ENCODE data around the gene MEDAG.

MEDAG gene

DNA sequence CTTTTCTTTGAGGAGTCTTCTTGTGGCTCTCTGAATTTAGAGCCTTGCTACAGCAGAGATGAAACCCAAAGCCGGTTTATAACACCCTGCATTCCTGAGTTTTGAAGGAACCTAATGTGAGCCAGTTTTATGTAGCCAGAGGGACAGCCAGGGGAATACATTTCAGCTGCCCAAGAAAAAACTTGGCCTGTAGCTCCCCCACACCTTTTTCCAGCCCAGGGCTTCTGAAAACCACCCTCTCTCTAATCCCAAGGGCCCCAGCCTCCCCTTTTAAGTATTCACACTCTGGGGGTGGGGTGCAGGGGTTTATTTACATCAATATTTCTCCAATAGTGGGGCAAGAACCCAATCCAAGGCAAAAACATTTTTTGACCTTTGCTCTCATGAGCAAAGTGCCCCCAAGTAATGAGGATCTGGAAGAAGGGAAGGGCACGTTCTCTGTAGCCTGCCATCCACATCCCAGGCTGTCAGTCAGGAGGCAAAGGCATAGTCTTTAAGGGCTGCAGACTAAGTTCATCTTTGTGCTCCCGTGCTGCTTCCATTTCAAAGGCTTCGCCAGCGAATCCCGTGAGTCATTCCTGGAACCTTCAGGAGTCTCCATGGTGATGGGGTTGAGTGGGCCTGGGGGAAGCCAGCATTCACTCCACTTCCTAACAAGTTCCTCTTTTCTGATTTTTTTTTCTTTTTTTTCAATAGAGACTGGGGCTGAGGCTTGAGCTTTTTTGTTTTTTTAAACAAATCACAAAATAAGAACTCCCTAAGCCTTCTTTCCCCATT is 33.2 kb upstream of the MEDAG start:
- no peak overlapping the region for H3K4me3 ChIP-seq (ENCODE audit: low read depth, low read length)
- TF ChIP-seq, protein P1, sequence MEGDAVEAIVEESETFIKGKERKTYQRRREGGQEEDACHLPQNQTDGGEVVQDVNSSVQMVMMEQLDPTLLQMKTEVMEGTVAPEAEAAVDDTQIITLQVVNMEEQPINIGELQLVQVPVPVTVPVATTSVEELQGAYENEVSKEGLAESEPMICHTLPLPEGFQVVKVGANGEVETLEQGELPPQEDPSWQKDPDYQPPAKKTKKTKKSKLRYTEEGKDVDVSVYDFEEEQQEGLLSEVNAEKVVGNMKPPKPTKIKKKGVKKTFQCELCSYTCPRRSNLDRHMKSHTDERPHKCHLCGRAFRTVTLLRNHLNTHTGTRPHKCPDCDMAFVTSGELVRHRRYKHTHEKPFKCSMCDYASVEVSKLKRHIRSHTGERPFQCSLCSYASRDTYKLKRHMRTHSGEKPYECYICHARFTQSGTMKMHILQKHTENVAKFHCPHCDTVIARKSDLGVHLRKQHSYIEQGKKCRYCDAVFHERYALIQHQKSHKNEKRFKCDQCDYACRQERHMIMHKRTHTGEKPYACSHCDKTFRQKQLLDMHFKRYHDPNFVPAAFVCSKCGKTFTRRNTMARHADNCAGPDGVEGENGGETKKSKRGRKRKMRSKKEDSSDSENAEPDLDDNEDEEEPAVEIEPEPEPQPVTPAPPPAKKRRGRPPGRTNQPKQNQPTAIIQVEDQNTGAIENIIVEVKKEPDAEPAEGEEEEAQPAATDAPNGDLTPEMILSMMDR (IDR thresholded peaks at IDR 0.05; ENCODE audit: low read depth, low read length, missing control alignments): no peak
- DNase-seq (ENCODE audit: low read depth): no peak

DNA sequence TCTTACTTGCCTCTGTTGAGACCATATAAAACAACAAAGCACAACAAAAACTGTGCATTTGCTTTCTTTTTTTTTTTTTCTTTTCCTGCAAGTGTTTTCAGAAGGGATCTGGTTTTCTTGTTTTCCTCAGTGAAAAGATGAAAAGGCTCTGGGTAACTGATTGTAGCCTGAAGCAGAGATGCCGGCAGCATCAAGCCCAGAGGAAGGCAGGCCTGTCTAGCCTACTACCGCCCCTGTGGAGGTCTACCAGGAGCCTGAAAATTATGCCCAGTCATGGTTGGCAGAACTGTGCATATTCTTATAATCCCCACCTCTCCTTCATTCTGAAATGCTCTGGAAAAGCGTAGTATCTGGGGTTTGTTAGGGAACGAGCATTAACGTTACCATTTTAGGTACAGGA is 32.6 kb upstream of the MEDAG start:
- no peak for DNase-seq (ENCODE audit: low read depth)
- H3K4me3 ChIP-seq (ENCODE audit: low read depth, low read length): no peak overlapping the region
- TF ChIP-seq, protein P1 (IDR thresholded peaks at IDR 0.05; ENCODE audit: low read depth, low read length, missing control alignments): no peak

- DNase-seq (ENCODE audit: low read depth): no peak
- TF ChIP-seq, protein P1 (IDR thresholded peaks at IDR 0.05; ENCODE audit: low read depth, low read length, missing control alignments): no peak
- H3K4me3 ChIP-seq (ENCODE audit: low read depth, low read length): no peak overlapping the region
These were observed 32.0 kb upstream of the MEDAG start for GRCh38 chr13:30874111-30874510.

DNA sequence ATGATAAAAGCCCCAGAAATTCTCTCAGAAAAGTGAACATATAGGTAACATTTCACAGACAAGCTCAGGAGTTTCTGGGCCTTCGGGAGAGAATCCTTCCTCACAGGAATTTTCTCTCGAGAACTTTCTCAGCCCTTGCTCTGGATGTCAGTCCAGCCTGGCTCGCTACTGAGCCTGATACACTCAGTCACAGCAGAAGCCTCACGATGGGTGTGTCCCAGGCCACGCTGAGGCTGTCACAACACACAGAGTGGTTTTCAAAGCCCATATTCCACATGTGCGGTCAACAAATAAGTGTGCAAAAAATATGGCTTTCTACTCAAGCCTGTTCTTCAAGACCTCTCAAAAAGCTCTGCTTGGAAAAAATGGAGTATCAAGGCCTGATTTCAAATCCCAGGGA is 31.5 kb upstream of the MEDAG start:
- no peak overlapping the region for H3K4me3 ChIP-seq (ENCODE audit: low read depth, low read length)
- TF ChIP-seq, protein P1 (IDR thresholded peaks at IDR 0.05; ENCODE audit: low read depth, low read length, missing control alignments): no peak
- DNase-seq (ENCODE audit: low read depth): no peak

DNA sequence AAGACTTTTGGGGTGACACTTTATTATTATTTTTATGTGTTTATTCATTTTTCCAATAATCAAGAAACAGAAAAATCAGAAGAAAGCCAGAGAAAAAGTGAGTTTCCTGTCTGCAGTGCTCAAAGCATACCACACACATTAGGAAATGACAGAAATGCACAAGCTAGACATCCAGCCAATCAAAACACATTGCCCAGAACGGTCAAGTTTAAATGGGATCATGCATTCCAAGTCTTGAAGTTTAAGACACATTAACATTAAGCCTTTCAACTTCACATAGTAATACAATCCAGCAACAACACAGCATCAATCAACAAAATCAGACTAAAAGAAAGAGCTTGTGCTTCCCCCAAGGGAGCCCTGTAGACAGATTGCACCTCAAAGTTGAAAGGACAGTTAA is 28.7 kb upstream of the MEDAG start:
- DNase-seq (ENCODE audit: low read depth): no peak
- TF ChIP-seq, protein P1 (IDR thresholded peaks at IDR 0.05; ENCODE audit: low read depth, low read length, missing control alignments): no peak
- no peak overlapping the region for H3K4me3 ChIP-seq (ENCODE audit: low read depth, low read length)

DNA sequence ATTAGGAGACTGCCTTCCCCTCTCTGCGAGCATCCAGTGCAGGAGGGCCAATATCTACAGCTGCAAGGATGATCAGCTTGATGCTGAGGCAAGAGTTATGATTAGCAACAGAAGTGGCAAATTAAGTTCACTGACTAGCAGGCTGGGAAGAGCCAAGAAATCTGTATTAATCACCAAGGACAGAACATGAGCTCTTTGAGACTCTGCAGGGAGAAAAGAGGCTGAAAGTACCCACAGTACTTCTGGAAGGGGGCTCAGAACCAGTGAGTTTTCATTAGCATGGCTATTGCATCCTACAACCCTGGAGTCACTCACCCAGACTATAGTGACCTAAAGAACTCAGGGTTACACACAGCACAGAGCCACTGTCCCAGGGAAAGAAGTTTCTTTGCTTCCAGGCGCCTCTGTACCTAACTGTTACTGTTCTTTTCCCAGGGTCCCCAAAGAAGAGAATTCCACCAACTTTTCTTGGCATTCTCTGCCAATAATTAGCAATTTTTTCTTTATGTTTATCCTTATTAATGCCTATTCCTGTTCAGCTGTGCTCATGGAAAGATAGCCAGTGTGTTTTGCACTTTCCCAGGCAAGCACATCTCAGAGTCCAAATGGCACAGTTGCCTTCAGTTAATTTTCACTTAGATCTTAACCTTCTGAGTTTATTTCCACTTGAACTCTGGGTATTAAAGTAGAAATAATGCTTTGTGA is 25.8 kb upstream of the MEDAG start:
- TF ChIP-seq, protein P1 (IDR thresholded peaks at IDR 0.05; ENCODE audit: low read depth, low read length, missing control alignments): no peak
- DNase-seq (ENCODE audit: low read depth): no peak
- H3K4me3 ChIP-seq (ENCODE audit: low read depth, low read length): no peak overlapping the region

DNA sequence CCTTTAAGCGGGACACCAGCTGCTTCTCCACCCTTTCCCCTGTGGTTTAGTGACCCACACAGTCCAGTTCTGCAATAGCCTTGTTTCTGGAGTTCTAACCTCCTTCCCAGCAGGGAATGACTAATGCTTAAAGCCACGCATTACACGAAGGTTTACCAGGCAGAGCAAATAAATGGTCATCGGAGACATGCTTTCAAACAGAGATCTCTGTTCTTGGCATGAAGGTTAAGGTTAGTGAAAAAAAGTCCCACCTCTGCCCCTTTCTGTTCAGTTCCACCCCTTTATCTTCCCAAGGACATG is 25.3 kb upstream of the MEDAG start:
- TF ChIP-seq, protein P1 (IDR thresholded peaks at IDR 0.05; ENCODE audit: low read depth, low read length, missing control alignments): no peak
- no peak overlapping the region for H3K4me3 ChIP-seq (ENCODE audit: low read depth, low read length)
- DNase-seq (ENCODE audit: low read depth): no peak

Measured in GM12864 (cell line).